Fibroblast of villous mesenchyme (primary cell): ENCODE measurements around the gene MICALL1. TPM values are rescaled to one million over a fixed set of nuclear protein-coding genes. Genes with fewer than 3 reads are reported as not detected.
A peak's percentile ranks its signal among the peaks of the same experiment; 100 is the strongest.
"Not testable (repeated sequence)": the region's sequence is repeated elsewhere in the genome, so short reads cannot be mapped to it uniquely, and the experiment has no call there.

Source experiments
- DNase-seq: peaks from one replicate; pipeline ENCODE4 v3.0.0-alpha.2; 2010; ENCODE audit warnings: low read depth
- H3K4me3 ChIP-seq: 2 replicates; pipeline ENCODE4 v1.5.1; 2011; ENCODE audit warnings: low read depth, mild to moderate bottlenecking, low read length
- CTCF ChIP-seq: IDR thresholded peaks from 2 replicates; pipeline ENCODE4 v1.5.1; 2012; ENCODE audit warnings: low read depth, mild to moderate bottlenecking, low read length; ENCODE audit not compliant: insufficient read depth
- total RNA-seq: library from RNA; depleted of rRNA; stranded (reverse); fragments of >200 nt; gene quantifications from 2 replicates; pipeline ENCODE4 v1.2.3, GENCODE V29; 2012

MICALL1 gene
- total RNA-seq, 1 donor = 47.9 TPM

DNA sequence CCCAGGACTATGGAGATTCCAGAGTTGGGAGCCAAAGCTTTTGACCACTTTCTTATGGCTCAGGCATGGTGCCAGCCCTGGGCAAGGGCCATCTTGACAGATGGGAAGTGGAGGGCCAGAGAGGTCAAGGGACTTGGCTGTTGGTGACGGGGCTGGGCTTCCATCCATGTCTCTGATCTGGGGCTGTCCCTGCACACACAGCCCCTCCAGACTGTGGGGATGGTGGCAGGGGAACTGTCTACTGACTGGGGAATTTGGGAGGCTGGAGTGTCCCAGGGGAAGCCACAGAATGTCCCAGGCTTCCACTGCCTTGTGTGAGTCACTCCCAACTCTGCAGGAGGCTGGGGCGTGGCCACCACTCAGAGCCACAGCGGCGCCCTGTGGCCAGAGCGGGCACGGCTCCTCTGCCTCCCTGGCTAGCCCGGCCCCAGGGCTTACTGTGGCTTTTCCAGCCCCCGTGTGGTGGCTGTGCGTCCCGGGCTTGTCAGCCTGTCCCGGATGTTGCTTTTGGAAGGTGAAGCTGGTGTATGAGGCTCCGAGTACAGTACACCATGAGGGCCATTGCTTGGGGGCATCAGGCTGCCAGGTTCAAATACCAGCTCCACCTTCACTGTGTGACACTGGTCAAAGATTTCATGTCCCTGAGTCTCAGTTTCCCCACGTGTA is 27.7 kb downstream of the MICALL1 start:
- peak; percentile 99 for TF ChIP-seq CTCF
- peak; percentile 87 for DNase-seq
- no peak overlapping the region for H3K4me3 ChIP-seq

GRCh38 chr22:37940698-37941376 is 34.7 kb downstream of the MICALL1 start:
- DNase-seq = no peak
- TF ChIP-seq CTCF = no peak
- no peak overlapping the region for H3K4me3 ChIP-seq

DNA sequence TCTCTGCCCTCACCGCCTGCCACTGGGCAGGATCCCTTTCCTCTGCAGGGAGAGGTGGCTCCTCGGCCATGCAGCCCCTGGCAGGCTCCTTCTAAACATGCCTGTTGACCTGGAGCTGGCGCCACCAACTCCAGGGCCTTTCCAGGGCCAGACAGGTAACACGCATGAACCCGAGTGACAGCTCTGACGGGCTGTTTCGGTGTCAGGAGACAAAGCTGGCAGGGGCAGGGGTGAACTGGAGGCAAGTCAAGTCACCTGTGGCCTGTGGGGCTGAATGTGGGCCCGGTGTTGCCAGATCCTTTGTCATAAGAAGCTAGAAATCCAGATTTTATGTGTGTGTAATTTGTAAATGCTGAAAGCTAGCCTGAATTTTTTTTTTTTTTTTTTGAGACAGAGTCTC is 36.0 kb downstream of the MICALL1 start:
- TF ChIP-seq CTCF = no peak
- no peak for DNase-seq
- no peak overlapping the region for H3K4me3 ChIP-seq

- no peak overlapping the region for H3K4me3 ChIP-seq
- TF ChIP-seq CTCF = no peak
- no peak for DNase-seq
Observed at GRCh38 chr22:37943136-37943824, 37.2 kb downstream of the MICALL1 start.

GRCh38 chr22:37943825-37944198 is 37.7 kb downstream of the MICALL1 start:
- DNase-seq = no peak
- no peak overlapping the region for H3K4me3 ChIP-seq
- TF ChIP-seq CTCF = no peak

- not testable (repeated sequence) for H3K4me3 ChIP-seq, DNase-seq
Observed at GRCh38 chr22:37944423-37944822, 38.3 kb downstream of the MICALL1 start.

DNA sequence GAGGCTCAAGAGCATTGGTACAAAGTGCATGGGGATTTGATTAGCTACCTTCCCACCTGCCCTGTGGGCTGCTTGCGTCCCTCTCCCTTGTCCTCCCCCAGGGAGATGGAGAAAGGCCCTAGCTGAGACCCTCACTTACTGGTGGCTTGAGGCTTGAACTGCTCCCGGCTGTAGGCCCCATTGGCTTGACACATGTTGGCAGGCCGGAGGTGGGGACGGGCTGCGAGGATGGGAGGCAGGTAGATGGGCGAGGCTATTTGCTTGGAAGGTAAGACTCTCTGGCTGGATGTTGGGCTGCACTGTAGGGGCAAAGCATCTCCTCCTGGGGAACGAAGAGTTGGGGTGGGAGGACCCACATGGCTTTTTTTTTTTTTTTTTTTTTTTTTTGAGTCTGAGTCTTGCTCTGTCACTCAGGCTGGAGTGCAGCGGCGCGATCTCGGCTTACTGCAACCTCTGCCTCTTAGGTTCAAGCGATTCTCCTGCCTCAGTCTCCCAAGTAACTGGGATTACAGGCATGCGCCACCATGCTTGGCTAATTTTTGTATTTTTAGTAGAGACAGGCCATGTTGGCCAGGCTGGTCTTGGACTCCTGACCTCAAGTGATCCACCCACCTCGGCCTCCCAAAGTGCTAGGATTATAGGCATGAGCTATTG is 41.2 kb downstream of the MICALL1 start:
- not testable (repeated sequence) for H3K4me3 ChIP-seq, DNase-seq
